Measurements from ENCODE around the gene ANXA9. TPM values are rescaled to one million over a fixed set of nuclear protein-coding genes. Genes with fewer than 3 reads are reported as not detected.

Gene ANXA9
- total RNA-seq, 1 donor = 0.10 TPM

DNA sequence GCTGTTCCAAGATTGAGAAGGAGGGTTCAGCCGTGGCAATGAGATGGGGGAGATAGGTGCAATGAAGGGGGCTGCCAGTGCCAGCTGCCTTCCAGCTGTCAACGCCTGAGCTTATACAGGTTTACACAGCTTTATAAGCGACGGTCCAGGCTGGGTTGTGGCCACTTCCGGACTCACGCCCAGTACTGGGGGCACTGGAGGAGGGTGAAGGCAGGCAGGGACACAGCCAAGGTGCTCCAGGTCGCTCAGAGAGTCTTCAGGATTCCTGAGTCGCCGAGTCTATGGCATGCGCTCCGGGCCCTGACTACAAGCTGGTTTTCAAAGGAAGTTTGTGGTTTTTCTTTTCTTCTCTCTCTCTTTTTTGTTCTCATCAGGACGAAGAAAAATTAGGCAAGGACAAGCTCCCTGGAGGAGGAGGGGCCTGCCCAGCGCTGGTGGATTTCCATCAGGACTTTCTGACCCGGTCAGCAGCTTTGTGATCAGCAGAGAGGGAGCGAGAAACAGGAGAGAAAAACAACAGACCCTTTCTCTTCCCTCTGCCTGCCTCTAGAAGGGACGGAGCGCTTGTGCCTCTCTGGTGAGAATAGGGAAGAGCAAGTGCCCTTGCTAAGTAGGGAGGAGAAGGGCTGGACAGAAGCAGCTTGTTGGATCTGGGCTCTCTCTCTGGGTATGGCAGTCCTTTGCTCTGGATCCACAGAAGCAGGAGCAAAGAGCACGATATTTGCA is 24.4 kb downstream of the ANXA9 start, which contains the start of gene MINDY1:
Gene MINDY1 (minus strand): TSS at position 576 of the 726 bp plus-strand sequence. CDS start 4,285 bp downstream, outside the sequence.
- Histone ChIP-seq H3K9me3 (ENCODE audit: low read depth, low read length) (no peaks in the 10 kb centered on the region), H3K27me3 (ENCODE audit: insufficient read depth, low read length) (no peaks in the 10 kb centered on the region), H3K4me3 (ENCODE audit: low read length) (peak within 1 kb of the TSS; percentile 59)

DNA sequence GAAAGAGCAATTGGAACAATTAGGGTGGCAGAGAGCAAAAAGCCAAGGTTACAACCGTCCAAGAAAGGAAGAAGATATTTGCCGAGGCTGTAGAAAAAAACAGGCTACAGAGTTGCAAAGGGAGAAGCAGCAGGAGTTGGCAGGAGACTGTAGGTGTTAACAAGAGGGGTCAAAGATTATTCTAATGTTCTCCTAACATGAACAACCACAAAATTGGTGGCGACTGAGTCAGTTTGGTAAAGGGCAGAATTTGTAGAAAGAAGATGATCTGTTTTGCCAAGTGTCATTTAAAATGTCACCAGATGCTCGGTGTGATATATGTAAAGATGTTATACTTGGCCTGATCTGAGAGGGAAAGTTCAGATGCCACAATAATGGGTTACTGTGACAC is 25.8 kb downstream of the ANXA9 start:
- H3K4me3 ChIP-seq (ENCODE audit: low read length) = peak overlapping the region; percentile 63
- H3K27me3 ChIP-seq (ENCODE audit: insufficient read depth, low read length) = no peaks in the 10 kb centered on the region
- peaks cover 75% of the 10 kb centered on the region for H3K4me1 ChIP-seq (ENCODE audit: insufficient read depth, low read length)

More for the DNA sequence above, 24.4 kb downstream of the ANXA9 start, which contains the start of gene MINDY1:
- peaks cover 88% of the 10 kb centered on the region for H3K4me1 ChIP-seq (ENCODE audit: insufficient read depth, low read length)

DNA sequence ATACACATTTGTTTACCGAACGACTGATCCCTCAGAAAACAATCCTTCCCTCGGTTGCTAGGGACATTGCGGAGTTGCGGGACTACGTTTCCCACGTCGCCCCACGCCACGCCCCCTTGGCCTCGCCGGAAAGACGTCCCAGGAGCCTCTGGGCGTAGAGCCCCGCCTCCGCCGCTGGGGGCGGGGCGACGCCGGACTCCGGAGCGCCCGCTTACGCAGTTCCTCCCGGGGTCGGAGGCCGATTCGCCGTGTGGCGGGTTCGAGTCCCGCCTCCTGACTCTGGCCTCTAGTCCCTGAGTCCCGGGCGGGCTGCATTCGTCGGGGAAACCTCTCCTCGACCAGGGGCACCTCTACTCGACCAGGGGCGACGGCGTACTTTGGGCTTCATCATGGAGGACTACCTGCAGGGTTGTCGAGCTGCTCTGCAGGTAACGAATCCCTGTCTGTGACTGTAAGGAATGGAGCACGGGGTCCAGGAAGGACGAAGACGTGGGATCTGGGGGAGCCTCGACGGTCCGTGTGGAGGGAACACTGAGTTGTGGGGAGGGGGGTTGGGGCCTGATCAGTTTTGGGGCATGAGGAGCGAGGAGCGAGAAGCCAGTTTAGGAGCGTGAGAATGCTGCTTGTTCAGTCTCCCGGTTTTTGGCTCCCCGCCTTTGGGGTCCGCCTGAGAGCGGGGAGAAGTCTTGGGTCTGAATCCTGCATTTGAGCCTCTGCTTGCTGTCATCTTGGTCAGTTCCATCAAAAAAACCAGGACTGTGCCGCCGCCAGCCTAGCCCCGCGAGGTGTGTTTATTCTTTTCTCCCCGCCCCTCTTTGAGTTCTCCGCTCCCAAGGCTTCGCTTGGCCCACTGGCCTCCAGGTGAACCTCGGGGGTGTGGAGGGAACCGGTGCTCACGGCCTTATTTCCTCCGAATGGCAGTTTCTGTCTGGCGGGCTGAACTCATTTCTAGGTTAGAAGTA is 26.4 kb downstream of the ANXA9 start, which contains the start of gene PRUNE1:
Gene PRUNE1 (plus strand): TSS at position 206 of the 962 bp plus-strand sequence. CDS start 184 bp downstream, at position 390.
- H3K4me1 ChIP-seq (ENCODE audit: insufficient read depth, low read length) = peaks cover 73% of the 10 kb centered on the region
- peak within 1 kb of the TSS; percentile 63 for H3K4me3 ChIP-seq (ENCODE audit: low read length)
- H3K9me3 ChIP-seq (ENCODE audit: low read depth, low read length) = no peaks in the 10 kb centered on the region
- no peaks in the 10 kb centered on the region for H3K27me3 ChIP-seq (ENCODE audit: insufficient read depth, low read length)

More for the DNA sequence above, 25.8 kb downstream of the ANXA9 start:
- H3K9me3 ChIP-seq (ENCODE audit: low read depth, low read length) = no peaks in the 10 kb centered on the region

DNA sequence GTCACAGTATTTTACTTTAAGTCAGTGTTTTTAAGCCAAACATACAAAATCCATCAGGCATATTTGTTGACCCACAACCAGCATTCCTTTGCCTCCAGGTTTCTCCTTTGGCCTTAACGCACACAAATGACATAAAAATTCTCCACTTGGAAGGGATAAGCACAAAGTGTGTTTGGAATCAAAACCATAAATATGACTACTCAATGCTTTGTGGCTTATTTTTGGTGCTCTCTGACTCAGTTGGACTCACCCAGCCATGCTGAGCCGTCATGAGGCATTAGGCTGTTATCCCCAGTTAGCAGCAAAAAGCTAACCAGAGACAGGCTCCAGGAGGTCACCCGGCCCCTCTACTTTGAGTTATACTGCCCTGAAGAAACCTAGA is 27.1 kb downstream of the ANXA9 start:
- H3K4me3 ChIP-seq (ENCODE audit: low read length) = peak overlapping the region; percentile 63
- H3K9me3 ChIP-seq (ENCODE audit: low read depth, low read length) = no peaks in the 10 kb centered on the region
- H3K4me1 ChIP-seq (ENCODE audit: insufficient read depth, low read length) = peaks cover 68% of the 10 kb centered on the region

DNA sequence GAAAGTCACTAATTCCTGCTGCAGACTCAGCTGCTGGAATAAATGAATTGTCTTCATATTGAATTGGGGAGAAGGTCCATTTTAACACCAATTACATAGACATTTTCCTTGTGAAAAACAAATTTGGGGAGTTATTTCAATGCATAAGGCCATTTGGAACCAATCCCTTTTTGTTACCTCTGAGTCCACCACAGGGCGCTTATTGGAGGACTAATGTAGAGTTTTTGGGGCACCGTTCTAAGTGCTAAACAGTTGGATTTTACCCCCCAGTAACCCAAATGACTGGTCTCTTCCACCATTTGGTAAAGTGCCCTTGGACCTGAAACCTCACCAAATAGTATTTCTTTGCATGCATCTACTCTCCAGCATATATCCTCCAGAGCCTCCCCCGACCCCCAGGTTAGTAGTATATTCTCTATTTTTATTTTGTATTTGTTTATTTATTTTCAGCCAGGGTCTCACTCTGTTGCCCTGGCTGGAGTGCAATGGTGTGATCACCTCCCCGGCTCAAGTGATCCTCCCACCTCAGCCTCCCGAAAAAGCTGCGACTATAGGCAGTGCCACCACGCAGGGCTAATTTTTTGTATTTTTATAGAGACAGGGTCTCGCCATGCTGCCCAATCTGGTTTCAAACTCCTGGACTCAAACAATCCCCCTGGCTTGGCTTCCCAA is 27.7 kb downstream of the ANXA9 start:
- Histone ChIP-seq H3K9me3 (ENCODE audit: low read depth, low read length) (no peaks in the 10 kb centered on the region), H3K4me3 (ENCODE audit: low read length) (no peak overlapping the region), H3K27me3 (ENCODE audit: insufficient read depth, low read length) (no peaks in the 10 kb centered on the region), H3K4me1 (ENCODE audit: insufficient read depth, low read length) (peaks cover 62% of the 10 kb centered on the region)

More for the DNA sequence above, 27.1 kb downstream of the ANXA9 start:
- no peaks in the 10 kb centered on the region for H3K27me3 ChIP-seq (ENCODE audit: insufficient read depth, low read length)

DNA sequence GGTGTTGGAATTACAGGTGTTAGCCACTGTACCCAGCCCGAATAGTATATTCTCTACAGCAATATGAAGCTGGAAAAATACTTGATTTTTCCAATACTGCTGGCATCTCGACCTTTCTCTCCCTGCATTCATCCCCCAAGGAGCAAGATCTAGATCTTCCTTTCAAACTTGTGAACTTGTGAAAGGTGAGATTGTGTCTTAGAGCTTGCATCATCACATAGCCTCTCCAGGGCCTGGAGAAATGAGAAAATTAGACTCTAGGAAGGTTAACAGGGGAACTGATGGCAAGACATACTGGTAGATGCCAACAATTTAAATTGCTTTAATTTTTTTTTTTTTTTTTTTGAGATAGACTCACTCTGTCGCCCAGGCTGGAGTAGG is 28.2 kb downstream of the ANXA9 start:
- Histone ChIP-seq H3K9me3 (ENCODE audit: low read depth, low read length) (no peaks in the 10 kb centered on the region), H3K27me3 (ENCODE audit: insufficient read depth, low read length) (no peaks in the 10 kb centered on the region), H3K4me3 (ENCODE audit: low read length) (no peak overlapping the region), H3K4me1 (ENCODE audit: insufficient read depth, low read length) (peaks cover 57% of the 10 kb centered on the region)

DNA sequence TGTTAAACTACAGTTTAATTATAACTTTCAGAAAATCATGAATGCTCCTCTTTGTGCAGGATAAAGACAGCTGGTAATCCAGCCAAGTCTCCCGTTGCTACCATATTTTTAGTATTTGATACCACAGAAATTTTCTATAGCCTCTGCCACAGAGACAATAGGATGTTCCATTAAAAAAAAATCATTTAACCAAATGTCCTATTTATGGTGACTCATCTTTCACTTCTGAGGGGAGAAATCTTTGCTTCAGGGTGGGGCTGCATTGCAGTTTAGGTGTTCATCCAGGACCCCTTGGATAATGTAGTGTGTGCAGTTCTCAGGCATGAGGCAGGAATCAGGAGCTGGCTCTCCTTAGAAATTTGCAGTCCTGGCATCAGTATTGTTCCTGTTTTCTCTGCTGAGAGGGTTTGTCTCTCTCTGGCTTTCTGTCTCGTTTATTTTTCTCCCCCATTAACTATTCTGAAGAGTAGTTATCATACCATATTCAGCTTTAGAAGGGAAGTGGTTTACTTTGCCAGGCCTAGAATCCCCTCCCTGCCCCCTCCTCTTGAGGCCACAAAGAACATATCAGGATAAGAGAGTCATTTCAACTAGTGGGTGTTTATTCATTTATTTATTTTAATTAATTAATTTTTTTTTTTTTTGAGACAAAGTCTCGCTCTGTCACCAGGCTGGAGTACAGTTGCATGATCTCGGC is 29.2 kb downstream of the ANXA9 start:
- H3K4me3 ChIP-seq (ENCODE audit: low read length) = no peak overlapping the region
- no peaks in the 10 kb centered on the region for H3K27me3 ChIP-seq (ENCODE audit: insufficient read depth, low read length)
- peaks cover 47% of the 10 kb centered on the region for H3K4me1 ChIP-seq (ENCODE audit: insufficient read depth, low read length)
- no peaks in the 10 kb centered on the region for H3K9me3 ChIP-seq (ENCODE audit: low read depth, low read length)

DNA sequence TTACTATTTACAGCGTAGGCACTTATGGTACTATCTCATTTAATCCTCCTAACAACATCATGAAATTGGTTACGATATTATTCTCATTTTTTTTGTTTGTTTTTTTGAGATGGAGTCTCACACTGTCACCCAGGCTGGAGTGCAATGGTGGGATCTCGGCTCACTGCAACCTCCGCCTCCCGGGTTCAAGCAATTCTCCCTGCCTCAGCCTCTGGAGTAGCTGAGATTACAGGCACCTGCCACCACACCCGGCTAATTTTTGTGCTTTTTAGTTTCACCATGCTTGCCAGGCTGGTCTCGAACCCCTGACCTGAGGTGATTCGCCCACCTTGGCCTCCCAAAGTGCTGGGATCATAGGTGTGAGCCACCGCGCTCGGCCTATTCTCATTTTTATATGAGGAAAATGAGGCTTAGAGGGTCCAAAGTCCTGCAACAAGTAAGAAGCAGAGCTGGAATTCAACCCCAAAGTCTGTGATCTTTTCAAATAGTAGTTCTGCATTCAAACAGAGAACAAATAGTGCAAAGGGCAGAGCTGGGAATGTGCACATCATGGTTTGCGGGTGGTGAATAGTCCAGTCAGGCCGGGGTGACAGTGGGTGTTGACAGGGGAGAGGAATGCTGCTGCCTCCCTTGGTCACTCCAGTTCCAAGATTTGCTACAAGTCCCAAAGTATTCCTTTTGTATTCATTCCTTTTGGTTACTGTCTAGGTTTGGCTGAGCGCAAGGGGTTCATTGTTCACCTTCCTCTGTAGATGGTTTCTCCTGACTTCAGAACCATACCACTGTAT is 30.8 kb downstream of the ANXA9 start:
- no peak overlapping the region for H3K4me3 ChIP-seq (ENCODE audit: low read length)
- H3K4me1 ChIP-seq (ENCODE audit: insufficient read depth, low read length) = peaks cover 31% of the 10 kb centered on the region
- no peaks in the 10 kb centered on the region for H3K9me3 ChIP-seq (ENCODE audit: low read depth, low read length)
- no peaks in the 10 kb centered on the region for H3K27me3 ChIP-seq (ENCODE audit: insufficient read depth, low read length)

DNA sequence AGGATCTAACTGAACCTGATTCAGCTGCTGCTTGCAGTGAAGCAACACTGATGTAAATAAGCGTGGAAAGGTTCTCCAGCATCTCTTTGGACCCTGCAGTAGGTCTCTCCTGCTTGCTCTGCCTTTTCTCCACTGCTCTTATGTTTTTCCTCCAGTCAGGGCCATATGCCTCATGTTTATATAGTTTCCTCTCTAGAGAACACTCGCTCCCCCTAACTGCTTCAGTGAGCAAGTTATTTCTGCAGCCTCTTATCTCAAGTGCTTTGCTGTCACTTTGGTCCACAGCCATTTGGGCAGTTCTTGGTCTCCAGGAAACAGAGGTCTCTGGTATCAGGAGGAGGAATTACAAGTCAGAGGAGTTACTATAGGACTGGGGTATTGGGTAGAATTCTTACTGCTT is 31.4 kb downstream of the ANXA9 start:
- Histone ChIP-seq H3K27me3 (ENCODE audit: insufficient read depth, low read length) (no peaks in the 10 kb centered on the region), H3K4me3 (ENCODE audit: low read length) (no peak overlapping the region), H3K9me3 (ENCODE audit: low read depth, low read length) (no peaks in the 10 kb centered on the region), H3K4me1 (ENCODE audit: insufficient read depth, low read length) (peaks cover 29% of the 10 kb centered on the region)

DNA sequence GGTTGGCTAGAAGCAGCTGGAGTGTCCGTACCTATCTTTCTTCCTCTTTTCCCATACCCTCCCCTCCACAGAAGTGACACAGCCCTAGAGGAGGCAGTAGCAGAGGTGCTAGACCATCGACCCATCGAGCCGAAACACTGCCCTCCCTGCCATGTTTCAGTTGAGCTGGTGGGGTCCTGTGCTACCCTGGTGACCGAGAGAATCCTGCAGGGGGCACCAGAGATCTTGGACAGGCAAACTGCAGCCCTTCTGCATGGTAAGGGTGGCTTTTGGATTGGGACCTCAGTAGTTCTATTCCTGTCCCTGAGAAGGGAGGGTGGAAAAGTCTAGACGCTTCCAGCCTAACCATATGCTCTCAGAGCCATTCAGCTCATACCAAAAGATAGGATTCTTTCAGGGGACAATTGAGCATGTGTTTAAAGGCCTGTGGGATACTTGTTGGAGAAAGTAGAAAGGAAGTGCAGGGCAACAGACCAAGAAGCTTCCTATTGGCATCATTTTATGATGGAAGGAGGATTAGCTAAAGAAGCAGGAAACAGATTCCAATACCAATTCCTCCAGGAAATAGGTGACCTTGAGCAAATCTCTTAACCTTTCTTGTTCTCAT is 42.6 kb downstream of the ANXA9 start:
- no peaks in the 10 kb centered on the region for H3K9me3 ChIP-seq (ENCODE audit: low read depth, low read length)
- peaks cover 7% of the 10 kb centered on the region for H3K4me1 ChIP-seq (ENCODE audit: insufficient read depth, low read length)
- no peak overlapping the region for H3K4me3 ChIP-seq (ENCODE audit: low read length)
- no peaks in the 10 kb centered on the region for H3K27me3 ChIP-seq (ENCODE audit: insufficient read depth, low read length)

DNA sequence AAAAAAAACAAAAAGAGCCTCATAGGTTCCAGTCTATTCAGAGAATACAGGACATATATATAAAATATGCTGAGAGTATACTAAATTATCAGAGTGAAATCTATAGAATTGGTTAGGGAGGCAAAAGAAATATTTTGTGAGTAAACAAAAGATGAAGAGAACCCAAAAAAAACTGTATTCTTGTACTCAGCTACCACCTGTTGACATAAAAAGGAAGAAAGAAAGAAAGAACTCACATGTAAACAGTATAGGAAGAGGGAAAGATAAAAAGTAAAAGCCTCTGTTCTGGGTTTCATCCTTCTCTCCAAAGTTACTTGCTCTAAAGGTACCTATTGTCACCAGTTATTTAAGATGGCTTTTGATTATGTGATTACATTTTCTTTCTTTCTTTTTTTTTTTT is 44.4 kb downstream of the ANXA9 start:
- Histone ChIP-seq H3K27me3 (ENCODE audit: insufficient read depth, low read length) (no peaks in the 10 kb centered on the region), H3K4me1 (ENCODE audit: insufficient read depth, low read length) (peaks cover 7% of the 10 kb centered on the region), H3K4me3 (ENCODE audit: low read length) (no peak overlapping the region), H3K9me3 (ENCODE audit: low read depth, low read length) (no peaks in the 10 kb centered on the region)

DNA sequence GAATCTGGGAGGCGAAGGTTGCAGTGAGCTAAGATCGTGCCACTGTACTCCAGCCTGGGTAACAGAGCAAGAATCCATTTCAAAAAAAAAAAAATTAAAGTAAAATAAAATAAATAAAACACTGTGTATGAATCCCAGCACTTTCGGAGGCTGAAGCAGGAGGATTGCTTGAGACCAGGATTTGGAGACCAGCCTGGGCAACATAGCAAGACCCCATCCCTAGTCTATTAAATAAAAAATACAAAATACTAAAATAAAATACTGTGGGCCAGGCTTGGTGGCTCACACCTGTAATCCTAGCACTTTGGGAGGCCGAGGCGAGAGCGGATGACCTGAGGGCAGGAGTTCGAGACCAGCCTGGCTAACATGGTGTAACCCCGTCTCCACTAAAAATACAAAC is 50.1 kb downstream of the ANXA9 start:
- Histone ChIP-seq H3K4me1 (ENCODE audit: insufficient read depth, low read length) (no peaks in the 10 kb centered on the region), H3K9me3 (ENCODE audit: low read depth, low read length) (no peaks in the 10 kb centered on the region), H3K4me3 (ENCODE audit: low read length) (no peak overlapping the region), H3K27me3 (ENCODE audit: insufficient read depth, low read length) (no peaks in the 10 kb centered on the region)

DNA sequence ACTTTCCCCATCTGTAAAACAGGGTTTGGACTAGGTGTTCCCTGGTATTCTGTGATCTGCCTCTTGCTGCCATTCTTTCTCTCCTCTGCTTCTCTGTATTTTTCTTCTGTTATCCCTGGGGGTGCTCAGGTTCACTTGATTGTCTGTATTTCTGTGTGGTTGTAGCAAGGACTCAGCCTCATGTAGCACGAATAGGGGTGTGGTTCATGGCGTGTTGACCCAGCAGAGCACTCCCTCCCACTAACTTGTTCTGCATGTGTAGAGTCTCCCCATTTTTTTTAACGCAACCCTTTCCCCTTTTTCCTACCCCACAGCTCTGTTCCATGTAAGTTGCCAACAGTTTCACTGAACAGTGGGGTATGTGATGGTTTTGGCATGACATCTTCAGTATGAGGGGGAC is 53.1 kb downstream of the ANXA9 start:
- no peaks in the 10 kb centered on the region for H3K27me3 ChIP-seq (ENCODE audit: insufficient read depth, low read length)
- no peak overlapping the region for H3K4me3 ChIP-seq (ENCODE audit: low read length)
- H3K9me3 ChIP-seq (ENCODE audit: low read depth, low read length) = no peaks in the 10 kb centered on the region
- no peaks in the 10 kb centered on the region for H3K4me1 ChIP-seq (ENCODE audit: insufficient read depth, low read length)

Measured in mononuclear cell (primary cell).